Neural crest cell (in vitro differentiated cells): ENCODE results near the gene NOTCH1. TPM values are rescaled to one million over a fixed set of nuclear protein-coding genes. Genes with fewer than 3 reads are reported as not detected.
A peak's percentile ranks its signal among the peaks of the same experiment; 100 is the strongest.

Source experiments
- DNase-seq: peaks from one replicate; pipeline ENCODE4 v3.0.0; 2021; ENCODE audit warnings: low read depth, mixed read lengths, low spot score
- H3K27ac Mint-ChIP-seq: one replicate; pipeline ENCODE4 v1.8.0; 2021; ENCODE audit warnings: mild to moderate bottlenecking, mixed read lengths; ENCODE audit not compliant: unreplicated experiment
- H3K27me3 Mint-ChIP-seq: 2 replicates; pipeline ENCODE4 v1.8.0; 2021; ENCODE audit warnings: low read depth, mild to moderate bottlenecking, mixed read lengths
- H3K36me3 Mint-ChIP-seq: 2 replicates; pipeline ENCODE4 v1.8.0; 2021; ENCODE audit warnings: low read depth, mild to moderate bottlenecking, mixed read lengths
- H3K4me1 Mint-ChIP-seq: 2 replicates; pipeline ENCODE4 v1.8.0; 2021; ENCODE audit warnings: mixed read lengths
- H3K4me3 Mint-ChIP-seq: one replicate; pipeline ENCODE4 v1.8.0; 2021; ENCODE audit warnings: mild to moderate bottlenecking, mixed read lengths
- H3K9me3 Mint-ChIP-seq: 2 replicates; pipeline ENCODE4 v1.8.0; 2021; ENCODE audit warnings: mixed read lengths
- CTCF ChIP-seq: fragments of 200-600 bp; sonication (generic); conservative IDR thresholded peaks from 2 replicates; pipeline ENCODE4 v1.5.0; 2021; ENCODE audit warnings: antibody characterized with exemption, mild to moderate bottlenecking
- total RNA-seq: library from RNA; stranded (reverse); gene quantifications from 2 replicates; pipeline ENCODE4 v1.2.1, GENCODE V29; 2021

The NOTCH1 gene
- total RNA-seq, 1 donor from 2014 or later: 99.7 TPM

DNA sequence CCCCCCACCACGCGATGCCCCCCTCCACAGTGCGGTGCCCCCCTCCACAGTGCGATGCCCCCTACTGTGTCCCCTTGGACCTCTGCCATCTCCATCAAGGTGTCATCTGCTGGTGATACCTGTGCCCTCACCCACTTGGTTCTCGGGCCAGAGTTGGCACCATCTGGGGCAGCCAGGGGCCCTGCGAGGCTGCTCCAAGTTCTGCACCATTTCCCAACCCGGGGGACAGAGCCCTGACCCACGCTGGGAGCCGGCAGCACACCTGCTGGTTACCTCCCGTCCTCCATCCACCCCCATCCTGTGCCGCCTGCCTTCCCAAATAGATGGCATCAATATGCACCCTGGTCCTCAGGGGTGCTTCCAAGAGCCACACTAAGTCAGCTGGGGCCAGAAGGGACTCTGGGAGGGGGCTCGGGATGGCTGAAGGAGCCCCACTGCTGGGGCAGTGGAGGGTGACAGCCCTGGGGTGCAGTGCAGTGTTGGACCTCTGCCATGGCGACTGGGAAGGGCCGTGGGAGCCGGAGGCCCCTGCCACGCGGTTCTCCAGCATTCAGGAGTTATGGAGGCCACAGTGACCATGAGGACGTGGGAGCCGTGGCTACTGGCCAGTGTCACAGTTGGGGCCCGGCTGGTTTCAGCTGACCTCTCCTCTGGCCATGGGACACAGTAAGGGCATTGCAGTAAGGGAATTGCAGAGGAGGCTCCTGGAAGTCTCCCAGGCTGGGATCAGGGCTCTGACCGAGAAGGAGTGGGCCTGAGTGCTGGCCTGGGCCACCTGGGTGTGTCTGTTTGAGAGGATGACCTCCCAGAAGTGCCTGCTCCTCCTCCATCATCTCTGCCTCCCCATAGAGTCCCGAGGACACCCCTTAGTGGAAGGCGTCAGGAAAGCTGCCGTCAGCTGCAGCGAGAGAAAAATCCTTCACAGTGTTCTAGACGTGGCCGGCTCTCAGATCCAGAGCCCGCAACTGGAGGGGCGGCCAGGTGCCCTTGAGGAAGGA, 44.2 kb upstream of the NOTCH1 start:
- Mint-ChIP-seq H3K4me3 (no peak overlapping the region), H3K27ac (peak overlapping the region; percentile 89)
- no peak for TF ChIP-seq CTCF

DNA sequence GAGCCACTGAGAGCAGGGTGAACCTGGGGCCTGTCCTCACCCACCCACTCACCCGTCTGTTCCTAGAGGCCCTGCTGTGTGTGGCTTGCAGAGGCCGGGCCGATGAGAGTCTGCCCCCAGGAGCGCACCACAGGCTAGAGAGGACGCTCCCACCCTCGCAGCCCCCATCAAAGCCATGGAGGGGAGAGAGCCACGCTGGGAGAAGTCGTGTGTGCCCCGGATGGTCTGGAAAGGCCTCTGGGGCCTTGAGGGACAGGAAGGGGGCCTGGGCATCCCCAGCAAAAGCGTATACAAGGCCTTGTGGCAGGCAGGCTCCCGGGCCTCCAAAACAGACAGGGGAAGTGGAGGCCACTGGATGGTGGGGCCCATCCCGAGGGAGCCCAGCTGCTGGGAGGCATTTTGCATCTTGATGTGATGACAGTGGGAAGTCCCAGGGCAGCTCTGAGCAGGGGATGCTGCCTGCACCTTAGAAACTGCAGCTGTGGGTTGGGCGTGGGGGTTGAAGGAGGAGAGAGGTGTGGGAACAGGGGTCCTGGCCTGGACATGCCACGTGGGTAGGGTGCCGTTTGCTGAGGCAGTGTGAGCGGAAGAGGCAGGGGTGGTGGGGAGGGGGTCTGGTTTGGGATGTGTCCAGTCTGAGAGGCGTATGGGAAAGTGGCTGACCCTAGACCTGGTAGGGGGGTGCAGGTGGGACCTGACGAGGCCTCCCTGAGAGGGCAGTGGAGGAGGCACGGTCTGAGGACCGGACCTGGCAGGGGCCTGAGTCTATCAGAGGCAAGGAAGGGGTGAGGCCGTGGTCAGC, 43.0 kb upstream of the NOTCH1 start:
- Mint-ChIP-seq H3K9me3 (no peaks in the 10 kb centered on the region), H3K4me3 (peak overlapping the region; percentile 69), H3K27me3 (no peaks in the 10 kb centered on the region), H3K36me3 (no peaks in the 10 kb centered on the region), H3K27ac (peak overlapping the region; percentile 87), H3K4me1 (peaks cover 55% of the 10 kb centered on the region)
- no peak for DNase-seq
- no peak for TF ChIP-seq CTCF

More for the DNA sequence above, 44.2 kb upstream of the NOTCH1 start:
- Mint-ChIP-seq H3K36me3 (no peaks in the 10 kb centered on the region), H3K27me3 (no peaks in the 10 kb centered on the region), H3K9me3 (no peaks in the 10 kb centered on the region), H3K4me1 (peaks cover 58% of the 10 kb centered on the region)
- no peak for DNase-seq

- Mint-ChIP-seq H3K4me1 (peaks cover 52% of the 10 kb centered on the region), H3K27me3 (no peaks in the 10 kb centered on the region), H3K27ac (peak overlapping the region; percentile 87), H3K36me3 (no peaks in the 10 kb centered on the region), H3K4me3 (peak overlapping the region; percentile 69), H3K9me3 (no peaks in the 10 kb centered on the region)
- DNase-seq: peak; percentile 52
- TF ChIP-seq CTCF: no peak
Observed at GRCh38 chr9:136587944-136588662, 42.3 kb upstream of the NOTCH1 start.

- TF ChIP-seq CTCF: no peak
- DNase-seq: peak; percentile 57
- no peaks in the 10 kb centered on the region for H3K27me3 Mint-ChIP-seq
- peak overlapping the region; percentile 19 for H3K27ac Mint-ChIP-seq
- no peaks in the 10 kb centered on the region for H3K9me3 Mint-ChIP-seq
- no peaks in the 10 kb centered on the region for H3K36me3 Mint-ChIP-seq
- peaks cover 48% of the 10 kb centered on the region for H3K4me1 Mint-ChIP-seq
- peak overlapping the region; percentile 49 for H3K4me3 Mint-ChIP-seq
Observed at GRCh38 chr9:136587145-136587943, 41.5 kb upstream of the NOTCH1 start.
